Neuronal stem cell (in vitro differentiated cells): Measurements from ENCODE around the gene ADAM12.

Experiments
- DNase-seq: peaks from one replicate; pipeline ENCODE4 v3.0.0-alpha.2; 2013; ENCODE audit warnings: low spot score
- H2AFZ ChIP-seq: one replicate; pipeline ENCODE4 v1.6.1; 2013; ENCODE audit warnings: mild to moderate bottlenecking, low read length, inconsistent platforms
- H2AK5ac ChIP-seq: 2 replicates; pipeline ENCODE4 v1.6.1; 2013; ENCODE audit warnings: low read depth, mild to moderate bottlenecking, inconsistent platforms, low read length, moderate library complexity, mixed read lengths
- H2BK120ac ChIP-seq: 2 replicates; pipeline ENCODE4 v1.6.1; 2013; ENCODE audit warnings: low read depth, mild to moderate bottlenecking, inconsistent platforms, low read length, moderate library complexity, mixed read lengths
- H2BK12ac ChIP-seq: one replicate; pipeline ENCODE4 v1.6.1; 2013; ENCODE audit warnings: low read length, inconsistent platforms
- H2BK15ac ChIP-seq: 2 replicates; pipeline ENCODE4 v1.6.1; 2013; ENCODE audit warnings: mild to moderate bottlenecking, low read length, inconsistent platforms, mixed read lengths
- H2BK5ac ChIP-seq: one replicate; pipeline ENCODE4 v1.6.1; 2013; ENCODE audit warnings: inconsistent platforms, mild to moderate bottlenecking, low read length, moderate library complexity
- H3K14ac ChIP-seq: one replicate; pipeline ENCODE4 v1.6.1; 2013; ENCODE audit warnings: low read length, inconsistent platforms
- H3K18ac ChIP-seq: 2 replicates; pipeline ENCODE4 v1.6.1; 2013; ENCODE audit warnings: low read length, inconsistent platforms
- H3K23ac ChIP-seq: 2 replicates; pipeline ENCODE4 v1.6.1; 2013; ENCODE audit warnings: low read depth, mild to moderate bottlenecking, mixed read lengths, low read length, inconsistent platforms; ENCODE audit not compliant: poor library complexity
- H3K27ac ChIP-seq: replicated peaks from 3 replicates; pipeline ENCODE4 v1.5.1; 2013; ENCODE audit warnings: low read length, inconsistent platforms
- H3K27me3 ChIP-seq, 3 experiments: 2 replicates each; pipeline ENCODE4 v1.6.1; 2013; ENCODE audit warnings: low read length in 3 of 3, mild to moderate bottlenecking in 2 of 3, inconsistent platforms in 1 of 3, low read depth in 1 of 3, mixed read lengths in 1 of 3, moderate library complexity in 1 of 3; ENCODE audit not compliant: control insufficient read depth in 3 of 3, insufficient read depth in 3 of 3
- H3K36me3 ChIP-seq, 2 donors: replicated peaks in 1 of 2; 2 replicates each; pipeline ENCODE4 v1.6.1; 2013; ENCODE audit warnings: low read length in 2 of 2; ENCODE audit not compliant: control insufficient read depth in 2 of 2, insufficient read depth in 2 of 2
- H3K4ac ChIP-seq: 2 replicates; pipeline ENCODE4 v1.6.1; 2013; ENCODE audit warnings: inconsistent platforms, mild to moderate bottlenecking, low read length, moderate library complexity
- H3K4me1 ChIP-seq, 2 donors: 1 replicate in 1 of 2; 2 replicates in 1 of 2; pipeline ENCODE4 v1.6.1; 2013; ENCODE audit warnings: low read length in 2 of 2, low read depth in 1 of 2; ENCODE audit not compliant: control insufficient read depth in 2 of 2, insufficient read depth in 1 of 2
- H3K4me2 ChIP-seq: one replicate; pipeline ENCODE4 v1.6.1; 2013; ENCODE audit warnings: mild to moderate bottlenecking, low read length, inconsistent platforms; ENCODE audit not compliant: insufficient read depth, poor library complexity, severe bottlenecking
- H3K4me3 ChIP-seq, 2 donors: 2 replicates each; pipeline ENCODE4 v1.5.1; 2013; ENCODE audit warnings: low read length in 2 of 2, mild to moderate bottlenecking in 2 of 2, inconsistent platforms in 1 of 2, moderate library complexity in 1 of 2
- H3K79me1 ChIP-seq: one replicate; pipeline ENCODE4 v1.6.1; 2013; ENCODE audit warnings: low read depth, mild to moderate bottlenecking, inconsistent platforms, low read length, moderate library complexity
- H3K9ac ChIP-seq: one replicate; pipeline ENCODE4 v1.6.1; 2013; ENCODE audit warnings: mild to moderate bottlenecking, low read depth, low read length, inconsistent platforms; ENCODE audit not compliant: poor library complexity
- H3K9me3 ChIP-seq, 2 donors: replicated peaks in 1 of 2; 2 replicates each; pipeline versions ENCODE3 to v1.6.1; 2013; ENCODE audit warnings: low read length in 2 of 2, mild to moderate bottlenecking in 2 of 2, inconsistent platforms in 1 of 2, low read depth in 1 of 2, mixed read lengths in 1 of 2, moderate library complexity in 1 of 2; ENCODE audit not compliant: control insufficient read depth in 2 of 2, insufficient read depth in 1 of 2
- H4K8ac ChIP-seq: one replicate; pipeline ENCODE4 v1.6.1; 2013; ENCODE audit warnings: low read depth, mild to moderate bottlenecking, inconsistent platforms, low read length, moderate library complexity
- H4K91ac ChIP-seq: one replicate; pipeline ENCODE4 v1.6.1; 2013; ENCODE audit warnings: low read length, low read depth, mild to moderate bottlenecking, inconsistent platforms; ENCODE audit not compliant: poor library complexity
- WGBS, 2 donors: extraction: QIAGEN DNeasy Blood & Tissue Kit; methylation state at CpG; one replicate each; pipeline ENCODE4 v1.1.7; 2013; ENCODE audit warnings: missing lambda C conversion rate in 2 of 2, mixed read lengths in 1 of 2; ENCODE audit not compliant: insufficient read length in 2 of 2, insufficient replicate concordance in 1 of 2; ENCODE audit errors: extremely low coverage in 2 of 2; 5-methylcytosine and 5-hydroxymethylcytosine counted together

The ADAM12 gene

DNA sequence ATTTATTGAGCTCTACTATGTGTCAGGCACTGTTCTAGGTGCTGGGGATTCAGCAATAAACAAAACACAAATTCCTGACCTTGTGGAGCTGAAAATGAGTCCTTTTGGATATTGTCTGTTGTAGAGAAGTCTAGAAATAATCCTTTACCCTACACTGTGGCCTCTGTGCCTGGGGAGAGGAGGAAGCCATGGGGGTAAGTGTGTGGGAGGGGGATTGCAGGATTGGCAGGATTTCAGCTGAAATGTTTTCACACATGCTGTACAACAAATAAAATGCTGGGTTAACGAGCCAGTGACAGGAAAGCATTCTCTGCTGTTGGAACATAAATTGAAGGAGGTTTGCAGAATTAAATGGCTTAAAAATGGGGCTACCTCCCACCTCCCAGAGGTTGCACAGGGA, 302.5 kb downstream of the ADAM12 start:
- H3K4ac ChIP-seq: no peak overlapping the region
- no peak overlapping the region for H3K27ac ChIP-seq
- no peak overlapping the region for H2AK5ac ChIP-seq
- no peak overlapping the region for H4K8ac ChIP-seq
- peaks cover 0 to 2% of the 10 kb centered on the region in 2 donors for H3K9me3 ChIP-seq
- H3K23ac ChIP-seq: no peak overlapping the region
- no peak overlapping the region for H4K91ac ChIP-seq
- DNase-seq: no peak
- H3K36me3 ChIP-seq: no peaks in the 10 kb centered on the region
- H2AFZ ChIP-seq: no peak overlapping the region
- no peak overlapping the region for H3K14ac ChIP-seq
- H3K9ac ChIP-seq: no peak overlapping the region
- H2BK12ac ChIP-seq: no peak overlapping the region
- H2BK5ac ChIP-seq: no peak overlapping the region
- no peaks in the 10 kb centered on the region for H3K27me3 ChIP-seq
- peaks cover 2 to 12% of the 10 kb centered on the region in 2 donors for H3K4me1 ChIP-seq
- WGBS, 2 donors: no CpG with 5 or more reads among the region's 1 CpG
- H3K4me3 ChIP-seq: no peak overlapping the region
- H3K4me2 ChIP-seq: no peak overlapping the region
- H3K79me1 ChIP-seq: no peaks in the 10 kb centered on the region
- H3K18ac ChIP-seq: no peak overlapping the region
- no peak overlapping the region for H2BK120ac ChIP-seq
- no peak overlapping the region for H2BK15ac ChIP-seq

DNA sequence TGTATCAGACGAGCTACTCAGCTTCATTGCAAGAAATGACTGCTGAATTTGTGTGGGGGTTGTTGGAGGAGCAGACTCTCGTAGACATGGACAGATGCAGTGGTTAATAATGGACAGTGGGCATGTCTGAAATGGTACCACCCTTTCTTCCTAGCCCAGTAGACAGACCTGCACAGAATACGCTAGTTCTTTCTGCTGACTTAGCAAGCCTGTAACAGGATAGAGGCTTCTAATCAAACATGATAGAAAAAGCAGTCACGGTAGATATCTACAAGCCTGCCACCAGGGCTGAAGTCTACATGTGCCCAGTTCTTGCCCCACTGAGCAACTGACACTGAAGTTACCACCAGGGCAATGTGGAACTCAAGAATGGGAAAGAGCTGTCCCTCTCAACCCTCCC, 303.9 kb downstream of the ADAM12 start:
- no peaks in the 10 kb centered on the region for H3K9me3 ChIP-seq
- no peak overlapping the region for H3K4me2 ChIP-seq
- DNase-seq: no peak
- no peaks in the 10 kb centered on the region for H3K36me3 ChIP-seq
- WGBS, 2 donors: no CpG with 5 or more reads among the region's 4 CpGs
- H4K91ac ChIP-seq: no peak overlapping the region
- H2BK12ac ChIP-seq: no peak overlapping the region
- H3K23ac ChIP-seq: no peak overlapping the region
- H3K27ac ChIP-seq: no peak overlapping the region
- H3K4me1 ChIP-seq: peaks cover 2 to 16% of the 10 kb centered on the region in 2 donors
- H2BK5ac ChIP-seq: no peak overlapping the region
- no peak overlapping the region for H2AFZ ChIP-seq
- H3K79me1 ChIP-seq: no peaks in the 10 kb centered on the region
- no peak overlapping the region for H3K4ac ChIP-seq
- H3K4me3 ChIP-seq: no peak overlapping the region
- H3K18ac ChIP-seq: no peak overlapping the region
- H2AK5ac ChIP-seq: no peak overlapping the region
- H2BK15ac ChIP-seq: no peak overlapping the region
- no peak overlapping the region for H4K8ac ChIP-seq
- no peak overlapping the region for H3K9ac ChIP-seq
- no peak overlapping the region for H2BK120ac ChIP-seq
- H3K27me3 ChIP-seq: no peaks in the 10 kb centered on the region
- H3K14ac ChIP-seq: no peak overlapping the region

DNA sequence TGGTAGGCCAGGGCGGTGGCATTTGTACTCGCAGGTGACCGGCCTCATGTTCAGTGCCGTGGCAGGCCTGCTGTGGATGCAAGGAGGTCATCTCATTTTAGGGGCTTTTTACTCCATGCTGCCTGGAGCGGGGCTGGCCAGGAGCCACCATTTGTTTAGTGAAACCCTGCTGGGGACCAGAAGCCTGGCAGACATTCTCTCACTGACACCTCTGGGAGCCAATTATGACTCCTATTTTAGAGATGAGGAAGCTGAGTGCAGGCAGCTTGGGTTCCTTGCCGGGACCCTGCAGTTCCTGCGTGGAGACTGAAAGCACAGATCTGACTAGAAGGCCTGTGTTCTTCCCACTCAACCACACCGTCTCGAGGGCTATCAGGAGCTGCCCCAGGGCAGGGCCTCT, 305.3 kb downstream of the ADAM12 start:
- Histone ChIP-seq H3K27me3 (no peaks in the 10 kb centered on the region), H3K18ac (no peak overlapping the region), H3K4me2 (no peak overlapping the region), H3K9ac (no peak overlapping the region), H4K91ac (no peak overlapping the region), H2AK5ac (no peak overlapping the region), H4K8ac (no peak overlapping the region), H2BK120ac (no peak overlapping the region), H3K14ac (no peak overlapping the region), H2BK15ac (no peak overlapping the region), H2AFZ (no peak overlapping the region), H3K23ac (no peak overlapping the region), H3K4ac (no peak overlapping the region), H3K4me3 (no peak overlapping the region), H3K36me3 (no peaks in the 10 kb centered on the region), H3K27ac (no peak overlapping the region), H3K79me1 (no peaks in the 10 kb centered on the region), H3K4me1 (peaks cover 2 to 16% of the 10 kb centered on the region in 2 donors), H3K9me3 (no peaks in the 10 kb centered on the region), H2BK5ac (no peak overlapping the region), H2BK12ac (no peak overlapping the region)
- WGBS, 2 donors: no CpG with 5 or more reads among the region's 9 CpGs
- DNase-seq: no peak

DNA sequence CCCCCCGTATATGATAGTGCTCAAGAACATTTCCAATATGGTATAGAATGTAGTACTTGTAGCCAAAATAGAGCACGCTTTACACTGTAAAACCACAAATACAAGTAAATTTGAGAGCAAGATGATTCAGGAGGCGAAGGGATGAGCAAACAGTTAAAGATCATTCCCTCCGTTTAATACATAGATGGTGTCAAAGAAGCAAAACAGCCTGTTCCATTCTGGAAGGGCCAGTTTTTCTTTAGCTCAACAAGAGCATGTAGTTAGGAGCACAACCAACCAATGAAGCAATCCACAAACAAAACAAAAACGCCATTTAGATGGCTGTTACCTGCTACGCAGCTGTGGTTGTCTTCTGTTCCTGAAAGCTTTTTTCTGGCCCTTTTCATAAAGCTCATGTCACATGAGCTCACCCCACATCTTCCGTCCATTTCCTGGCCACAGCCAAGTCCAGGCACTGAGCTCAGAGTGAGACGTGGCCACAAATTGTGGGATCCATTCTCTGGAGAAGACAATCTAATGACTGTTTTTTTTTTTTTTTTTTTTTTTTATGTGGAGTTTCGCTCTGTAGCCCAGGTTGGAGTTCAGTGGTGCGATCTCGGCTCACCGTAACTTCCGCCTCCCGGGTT, 306.3 kb downstream of the ADAM12 start:
- H3K23ac ChIP-seq: no peak overlapping the region
- H3K9ac ChIP-seq: no peak overlapping the region
- H3K9me3 ChIP-seq: peaks cover 0 to 3% of the 10 kb centered on the region in 2 donors
- no peak overlapping the region for H3K4ac ChIP-seq
- H3K4me2 ChIP-seq: no peak overlapping the region
- no peak overlapping the region for H2BK120ac ChIP-seq
- H2AFZ ChIP-seq: peak overlapping the region; percentile 84
- H3K14ac ChIP-seq: no peak overlapping the region
- WGBS, 2 donors: no CpG with 5 or more reads among the region's 14 CpGs
- H2AK5ac ChIP-seq: no peak overlapping the region
- H3K36me3 ChIP-seq: no peaks in the 10 kb centered on the region
- no peak overlapping the region for H4K8ac ChIP-seq
- H3K27ac ChIP-seq: no peak overlapping the region
- no peak overlapping the region for H2BK15ac ChIP-seq
- no peak overlapping the region for H3K4me3 ChIP-seq
- H3K27me3 ChIP-seq: no peaks in the 10 kb centered on the region
- H4K91ac ChIP-seq: no peak overlapping the region
- H3K4me1 ChIP-seq: peaks cover 2 to 13% of the 10 kb centered on the region in 2 donors
- no peak overlapping the region for H2BK5ac ChIP-seq
- DNase-seq: no peak
- H3K79me1 ChIP-seq: no peaks in the 10 kb centered on the region
- no peak overlapping the region for H3K18ac ChIP-seq
- no peak overlapping the region for H2BK12ac ChIP-seq
